ENCODE data around the gene ITPRID1.

DNA sequence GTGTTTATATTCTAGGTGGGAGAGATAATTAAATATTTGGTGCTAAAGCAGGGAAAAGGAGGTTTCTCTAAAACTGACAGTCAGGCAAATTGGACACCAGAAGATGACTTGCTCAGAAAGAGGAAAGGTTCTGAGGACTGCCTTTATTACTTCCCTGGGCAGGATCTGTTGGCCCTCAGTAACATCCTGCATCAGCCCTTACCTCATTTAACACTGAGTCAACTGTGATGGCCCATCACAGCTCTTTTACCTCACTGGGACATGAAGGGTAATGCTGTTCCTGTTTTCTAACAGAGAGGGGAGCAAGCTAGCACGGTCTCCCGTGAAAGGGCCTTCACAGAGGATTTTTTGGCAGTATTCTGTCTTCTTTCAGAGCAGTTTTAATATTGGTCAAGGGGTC is 185.2 kb downstream of the ITPRID1 start:
- TF ChIP-seq, protein P1, sequence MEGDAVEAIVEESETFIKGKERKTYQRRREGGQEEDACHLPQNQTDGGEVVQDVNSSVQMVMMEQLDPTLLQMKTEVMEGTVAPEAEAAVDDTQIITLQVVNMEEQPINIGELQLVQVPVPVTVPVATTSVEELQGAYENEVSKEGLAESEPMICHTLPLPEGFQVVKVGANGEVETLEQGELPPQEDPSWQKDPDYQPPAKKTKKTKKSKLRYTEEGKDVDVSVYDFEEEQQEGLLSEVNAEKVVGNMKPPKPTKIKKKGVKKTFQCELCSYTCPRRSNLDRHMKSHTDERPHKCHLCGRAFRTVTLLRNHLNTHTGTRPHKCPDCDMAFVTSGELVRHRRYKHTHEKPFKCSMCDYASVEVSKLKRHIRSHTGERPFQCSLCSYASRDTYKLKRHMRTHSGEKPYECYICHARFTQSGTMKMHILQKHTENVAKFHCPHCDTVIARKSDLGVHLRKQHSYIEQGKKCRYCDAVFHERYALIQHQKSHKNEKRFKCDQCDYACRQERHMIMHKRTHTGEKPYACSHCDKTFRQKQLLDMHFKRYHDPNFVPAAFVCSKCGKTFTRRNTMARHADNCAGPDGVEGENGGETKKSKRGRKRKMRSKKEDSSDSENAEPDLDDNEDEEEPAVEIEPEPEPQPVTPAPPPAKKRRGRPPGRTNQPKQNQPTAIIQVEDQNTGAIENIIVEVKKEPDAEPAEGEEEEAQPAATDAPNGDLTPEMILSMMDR (IDR thresholded peaks at IDR 0.05), result no peak
- no peak for TF ChIP-seq ZFX (IDR thresholded peaks at IDR 0.05; ENCODE audit: borderline replicate concordance)
